Activated naive CD8-positive, alpha-beta T cell treated with anti-CD3 and anti-CD28 coated beads, Interleukin-2, amount 10 ng/mL, durations not matched to agents 7 days and 5 days (primary cell): Measurements from ENCODE around the gene MYRF. TPM values are rescaled to one million over a fixed set of nuclear protein-coding genes. Genes with fewer than 3 reads are reported as not detected.
A peak's percentile ranks its signal among the peaks of the same experiment; 100 is the strongest.

Experiments used
- ATAC-seq: fragments of 150-1000 bp; cut with Tn5 transposase; one replicate; pipeline ENCODE4 v1.10.0; 2021; ENCODE audit warnings: low read depth, moderate library complexity
- POLR2A ChIA-PET: fragments of 350-600 bp; sonication (Branson Sonifier 250); formaldehyde crosslinking; loops from one replicate; lab custom pipeline; 2021; ENCODE audit warnings: antibody characterized with exemption; lab: Charles Lee
- DNase-seq: peaks from one replicate; pipeline ENCODE4 v3.0.0; 2021
- H3K27ac Mint-ChIP-seq: one replicate; pipeline ENCODE4 v1.8.0; 2022; ENCODE audit warnings: mild to moderate bottlenecking, mixed read lengths
- H3K27me3 Mint-ChIP-seq: one replicate; pipeline ENCODE4 v1.8.0; 2022; ENCODE audit warnings: mild to moderate bottlenecking, moderate library complexity, mixed read lengths
- H3K36me3 Mint-ChIP-seq: one replicate; pipeline ENCODE4 v1.8.0; 2021; ENCODE audit warnings: mild to moderate bottlenecking, mixed read lengths
- H3K4me1 Mint-ChIP-seq: one replicate; pipeline ENCODE4 v1.8.0; 2021; ENCODE audit warnings: mixed read lengths
- H3K4me3 Mint-ChIP-seq: one replicate; pipeline ENCODE4 v1.8.0; 2022; ENCODE audit warnings: mild to moderate bottlenecking, moderate library complexity, mixed read lengths
- H3K9me3 Mint-ChIP-seq: one replicate; pipeline ENCODE4 v1.8.0; 2021; ENCODE audit warnings: mixed read lengths
- total RNA-seq, 2 experiments: library from RNA; stranded (reverse); gene quantifications; one replicate each; pipeline ENCODE4 v1.2.3, GENCODE V29; 2021

MYRF gene
- total RNA-seq, 2 experiments from 2014 or later, result 3.4 TPM

GRCh38 chr11:61774411-61774810 is 22.0 kb downstream of the MYRF start:
- ATAC-seq, result no peak
- DNase-seq, result no peak
- no peaks in the 10 kb centered on the region for H3K9me3 Mint-ChIP-seq
- H3K36me3 Mint-ChIP-seq, result no peaks in the 10 kb centered on the region
- H3K4me1 Mint-ChIP-seq, result peaks cover 12% of the 10 kb centered on the region
- H3K27ac Mint-ChIP-seq, result no peak overlapping the region
- POLR2A ChIA-PET, result no interaction called here
- no peaks in the 10 kb centered on the region for H3K27me3 Mint-ChIP-seq
- H3K4me3 Mint-ChIP-seq, result no peak overlapping the region

DNA sequence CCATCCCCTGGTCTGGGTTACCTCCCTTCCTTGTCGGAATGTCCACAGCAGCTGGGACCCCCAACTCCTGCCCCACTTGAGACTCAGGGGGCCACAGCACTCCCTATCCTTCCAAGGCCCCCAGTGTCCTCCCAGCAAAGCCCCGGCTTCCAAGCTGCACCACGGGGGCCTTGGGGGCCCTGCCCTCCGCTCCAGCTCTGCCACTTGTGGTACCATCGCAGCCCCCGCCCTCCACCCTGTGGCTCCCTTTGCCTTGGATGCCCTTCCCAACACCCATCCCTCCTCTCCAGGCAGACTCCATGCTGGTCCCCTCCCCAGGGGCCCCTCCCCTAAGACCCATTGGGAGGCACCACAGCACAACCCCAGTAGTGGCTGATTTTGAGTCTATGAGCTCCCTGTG is 22.7 kb downstream of the MYRF start:
- H3K27me3 Mint-ChIP-seq, result no peaks in the 10 kb centered on the region
- ATAC-seq (no peak), DNase-seq (no peak)
- H3K9me3 Mint-ChIP-seq, result no peaks in the 10 kb centered on the region
- peaks cover 12% of the 10 kb centered on the region for H3K4me1 Mint-ChIP-seq
- POLR2A ChIA-PET, result no interaction called here
- no peaks in the 10 kb centered on the region for H3K36me3 Mint-ChIP-seq
- no peak overlapping the region for H3K4me3 Mint-ChIP-seq
- H3K27ac Mint-ChIP-seq, result peak overlapping the region; percentile 71

- no peak overlapping the region for H3K4me3 Mint-ChIP-seq
- H3K4me1 Mint-ChIP-seq, result peaks cover 15% of the 10 kb centered on the region
- H3K27me3 Mint-ChIP-seq, result no peaks in the 10 kb centered on the region
- POLR2A ChIA-PET, result no interaction called here
- no peaks in the 10 kb centered on the region for H3K36me3 Mint-ChIP-seq
- no peak for DNase-seq
- H3K27ac Mint-ChIP-seq, result peak overlapping the region; percentile 71
- no peaks in the 10 kb centered on the region for H3K9me3 Mint-ChIP-seq
- no peak for ATAC-seq
Measured at GRCh38 chr11:61775606-61776554, 23.4 kb downstream of the MYRF start.

DNA sequence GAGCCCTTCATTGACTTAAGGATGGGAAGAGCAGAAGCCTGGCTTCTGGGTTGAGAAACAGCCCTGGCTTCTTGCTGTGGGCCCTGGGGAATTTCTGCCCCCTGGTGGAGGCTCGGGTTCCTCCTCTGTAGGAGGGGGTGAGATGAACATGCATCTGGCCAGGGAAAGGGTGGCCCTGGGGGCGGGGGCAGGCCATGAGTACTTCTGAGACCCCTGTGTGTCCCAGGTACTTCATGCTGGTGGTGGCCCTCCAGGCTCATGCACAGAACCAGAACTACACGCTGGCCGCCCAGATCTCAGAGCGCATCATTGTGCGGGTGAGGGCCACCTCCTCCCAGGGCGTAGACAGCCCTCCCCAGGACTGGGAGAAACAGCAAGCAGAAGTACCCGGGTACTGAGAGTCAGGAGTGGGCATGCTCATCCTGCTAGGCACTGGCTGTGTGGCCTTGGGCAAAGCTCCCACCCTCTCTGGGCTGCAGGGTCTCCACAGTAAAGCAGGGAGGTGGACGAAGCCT is 24.2 kb downstream of the MYRF start:
- Mint-ChIP-seq H3K9me3 (no peaks in the 10 kb centered on the region), H3K27me3 (no peaks in the 10 kb centered on the region), H3K4me1 (peaks cover 13% of the 10 kb centered on the region), H3K27ac (no peak overlapping the region), H3K36me3 (no peaks in the 10 kb centered on the region), H3K4me3 (no peak overlapping the region)
- POLR2A ChIA-PET, result no interaction called here
- ATAC-seq, result peak; percentile 64
- peak; percentile 77 for DNase-seq

DNA sequence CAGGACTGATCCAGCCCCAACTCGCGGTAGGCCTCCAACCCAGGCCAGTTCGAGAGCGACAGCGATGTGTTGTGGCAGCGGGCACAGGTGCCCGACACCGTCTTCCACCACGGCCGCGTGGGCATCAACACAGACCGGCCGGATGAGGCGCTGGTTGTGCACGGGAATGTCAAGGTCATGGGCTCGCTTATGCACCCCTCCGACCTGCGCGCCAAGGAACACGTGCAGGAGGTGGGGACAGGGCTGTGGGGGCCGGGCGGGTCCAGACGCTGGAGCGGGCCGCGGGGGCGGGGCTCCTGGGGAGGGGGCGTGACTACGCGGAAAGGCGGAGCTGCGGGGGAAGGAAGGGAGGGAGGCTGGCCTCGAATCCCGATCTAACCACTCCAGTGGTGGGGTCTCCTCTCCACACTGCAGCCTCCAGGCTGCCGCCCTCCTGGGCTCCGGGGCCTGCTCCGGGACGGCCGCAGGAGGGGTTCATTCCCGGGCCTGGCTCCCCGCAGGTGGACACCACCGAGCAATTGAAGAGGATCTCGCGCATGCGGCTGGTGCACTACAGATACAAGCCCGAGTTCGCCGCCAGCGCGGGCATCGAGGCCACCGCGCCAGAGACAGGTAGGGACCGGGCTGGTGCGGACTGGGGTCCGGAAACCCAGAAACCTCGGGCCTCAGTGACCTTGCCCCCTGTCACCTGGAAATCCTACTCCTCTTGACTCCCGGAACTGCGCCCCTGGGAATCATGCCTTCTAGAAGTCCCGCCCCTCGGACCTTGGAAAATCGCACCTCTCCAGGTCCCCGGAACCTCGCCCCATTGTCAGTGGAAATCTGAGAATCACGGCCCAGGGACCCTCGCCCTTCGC is 25.0 kb downstream of the MYRF start:
- no peaks in the 10 kb centered on the region for H3K9me3 Mint-ChIP-seq
- peak; percentile 49 for ATAC-seq
- no peaks in the 10 kb centered on the region for H3K27me3 Mint-ChIP-seq
- H3K27ac Mint-ChIP-seq, result no peak overlapping the region
- no peaks in the 10 kb centered on the region for H3K36me3 Mint-ChIP-seq
- H3K4me3 Mint-ChIP-seq, result peak overlapping the region; percentile 40
- POLR2A ChIA-PET, result no interaction called here
- H3K4me1 Mint-ChIP-seq, result peaks cover 13% of the 10 kb centered on the region
- DNase-seq, result peak; percentile 77

- POLR2A ChIA-PET, result no interaction called here
- Mint-ChIP-seq H3K4me1 (peaks cover 10% of the 10 kb centered on the region), H3K9me3 (no peaks in the 10 kb centered on the region), H3K36me3 (no peaks in the 10 kb centered on the region), H3K4me3 (peak overlapping the region; percentile 1), H3K27ac (no peak overlapping the region), H3K27me3 (no peaks in the 10 kb centered on the region)
- DNase-seq (no peak), ATAC-seq (no peak)
Measured at GRCh38 chr11:61778357-61778886, 26.0 kb downstream of the MYRF start.

DNA sequence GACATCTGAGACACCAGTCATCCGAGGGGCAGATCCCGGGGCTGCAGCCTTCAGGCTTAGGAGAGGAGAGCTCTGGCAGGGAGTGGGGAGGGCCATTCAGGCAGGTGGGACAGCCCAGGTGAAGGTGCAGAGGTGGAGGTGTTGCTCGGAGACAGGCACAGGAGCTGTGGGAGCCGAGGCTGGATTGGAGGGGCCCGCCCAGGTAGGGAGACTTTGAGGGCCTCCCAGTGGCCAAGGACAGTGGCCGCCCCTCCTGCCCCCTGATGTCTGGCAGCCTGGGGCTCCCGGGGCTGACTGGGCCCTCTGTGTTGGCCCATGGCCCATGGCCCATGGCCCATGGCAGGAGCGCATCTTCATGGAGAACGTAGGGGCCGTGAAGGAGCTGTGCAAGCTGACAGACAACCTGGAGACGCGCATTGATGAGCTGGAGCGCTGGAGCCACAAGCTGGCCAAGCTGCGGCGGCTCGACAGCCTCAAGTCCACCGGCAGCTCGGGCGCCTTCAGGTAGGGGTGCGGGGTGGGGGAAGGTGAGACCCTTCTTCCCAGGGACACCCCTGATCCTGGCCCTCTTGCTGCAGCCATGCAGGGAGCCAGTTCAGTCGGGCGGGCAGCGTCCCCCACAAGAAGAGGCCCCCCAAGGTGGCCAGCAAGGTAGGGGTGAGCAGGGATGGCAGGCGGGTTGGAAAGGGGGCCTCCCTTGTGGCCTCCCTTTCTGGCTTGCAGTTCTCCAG is 26.6 kb downstream of the MYRF start:
- POLR2A ChIA-PET, result interaction anchor here (1.3 kb wide), 1 partner anchor 36 kb away, joined by 3 read pairs; no protein-coding TSS in a partner anchor
- no peak overlapping the region for H3K4me3 Mint-ChIP-seq

DNA sequence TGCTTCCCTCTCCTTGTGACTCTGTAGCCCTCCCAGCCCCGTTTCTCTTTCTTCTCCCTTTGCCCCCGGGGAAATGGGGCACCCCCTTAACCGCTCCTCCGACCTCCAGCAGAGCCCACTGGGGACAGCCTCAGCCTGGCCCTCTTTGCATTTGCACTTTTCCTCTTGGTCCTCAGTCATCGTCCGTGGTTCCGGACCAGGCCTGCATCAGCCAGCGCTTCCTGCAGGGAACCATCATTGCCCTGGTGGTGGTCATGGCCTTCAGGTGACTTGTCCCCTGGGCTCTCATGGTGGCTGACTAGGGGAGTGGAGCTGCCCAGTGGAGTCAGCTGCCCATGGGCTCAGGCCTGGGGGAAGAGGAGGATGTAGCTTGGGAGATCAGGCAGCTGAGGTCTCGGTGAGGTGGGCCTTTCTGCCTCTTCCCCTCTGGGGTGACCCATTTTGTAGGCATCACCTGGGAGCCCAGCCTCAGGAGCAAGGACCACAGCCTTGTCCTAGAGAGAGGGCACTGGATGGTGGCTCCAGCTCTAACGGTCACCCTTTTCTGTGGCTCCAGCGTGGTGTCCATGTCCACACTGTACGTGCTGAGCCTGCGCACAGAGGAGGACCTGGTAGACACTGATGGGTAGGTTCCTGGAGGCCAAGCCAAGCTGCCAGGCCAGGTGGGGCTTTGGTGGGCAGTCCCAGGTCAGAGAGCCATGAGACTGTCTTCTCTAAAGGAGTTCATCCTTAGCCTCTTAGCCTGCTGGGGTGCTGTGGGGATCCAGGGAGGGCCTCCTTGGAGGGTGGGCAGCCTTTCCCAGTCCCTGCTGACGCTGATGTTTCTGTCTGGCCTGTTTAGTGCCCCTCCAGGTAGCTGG is 27.5 kb downstream of the MYRF start:
- H3K9me3 Mint-ChIP-seq, result no peaks in the 10 kb centered on the region
- H3K4me1 Mint-ChIP-seq, result peaks cover 10% of the 10 kb centered on the region
- no peaks in the 10 kb centered on the region for H3K27me3 Mint-ChIP-seq
- no peak for ATAC-seq
- peaks cover under 1% of the 10 kb centered on the region for H3K36me3 Mint-ChIP-seq
- no peak for DNase-seq
- POLR2A ChIA-PET, result interaction anchor here (1.3 kb wide), 1 partner anchor 35 kb away, joined by 3 read pairs; no protein-coding TSS in a partner anchor
- H3K27ac Mint-ChIP-seq, result peak overlapping the region; percentile 43
- no peak overlapping the region for H3K4me3 Mint-ChIP-seq

More for the DNA sequence above, 26.6 kb downstream of the MYRF start:
- Mint-ChIP-seq H3K27ac (no peak overlapping the region), H3K27me3 (no peaks in the 10 kb centered on the region), H3K9me3 (no peaks in the 10 kb centered on the region), H3K36me3 (no peaks in the 10 kb centered on the region), H3K4me1 (peaks cover 10% of the 10 kb centered on the region)
- DNase-seq (no peak), ATAC-seq (no peak)

- no peaks in the 10 kb centered on the region for H3K9me3 Mint-ChIP-seq
- H3K4me1 Mint-ChIP-seq, result peaks cover 8% of the 10 kb centered on the region
- peaks cover 2% of the 10 kb centered on the region for H3K36me3 Mint-ChIP-seq
- ATAC-seq (no peak), DNase-seq (no peak)
- peak overlapping the region; percentile 43 for H3K27ac Mint-ChIP-seq
- H3K27me3 Mint-ChIP-seq, result no peaks in the 10 kb centered on the region
- no peak overlapping the region for H3K4me3 Mint-ChIP-seq
- POLR2A ChIA-PET, result interaction anchor here (0.8 to 1.3 kb wide), 2 partner anchors 12 to 34 kb away, joined by 3 read pairs; partner anchors contain the start of gene FEN1
Measured at GRCh38 chr11:61780581-61781162, 28.2 kb downstream of the MYRF start.

DNA sequence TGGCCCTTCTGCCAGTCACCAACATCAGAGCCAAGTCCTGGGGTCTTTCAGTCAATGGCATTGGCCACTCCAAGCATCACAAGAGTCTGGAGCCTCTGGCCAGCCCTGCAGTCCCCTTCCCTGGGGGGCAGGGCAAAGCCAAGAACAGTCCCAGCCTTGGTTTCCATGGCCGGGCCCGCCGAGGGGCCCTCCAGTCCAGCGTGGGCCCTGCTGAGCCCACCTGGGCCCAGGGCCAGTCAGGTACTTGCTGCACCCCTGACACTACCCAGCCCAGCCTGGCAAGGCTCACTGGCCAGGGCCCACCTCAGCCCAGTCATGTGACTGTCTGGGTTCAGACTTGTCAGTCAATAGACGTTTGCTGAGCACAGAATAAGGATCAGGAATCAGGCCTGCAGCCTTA is 29.1 kb downstream of the MYRF start:
- Mint-ChIP-seq H3K4me1 (peaks cover 8% of the 10 kb centered on the region), H3K27me3 (no peaks in the 10 kb centered on the region), H3K4me3 (no peak overlapping the region), H3K27ac (no peak overlapping the region), H3K36me3 (peaks cover 2% of the 10 kb centered on the region), H3K9me3 (no peaks in the 10 kb centered on the region)
- no peak for DNase-seq
- POLR2A ChIA-PET, result interaction anchor here (1.2 kb wide), 1 partner anchor 10 kb away, joined by 4 read pairs; no protein-coding TSS in a partner anchor
- no peak for ATAC-seq

GRCh38 chr11:61782299-61782698 is 29.9 kb downstream of the MYRF start:
- ATAC-seq, result no peak
- Mint-ChIP-seq H3K27ac (no peak overlapping the region), H3K36me3 (peaks cover 2% of the 10 kb centered on the region), H3K4me3 (no peak overlapping the region), H3K27me3 (no peaks in the 10 kb centered on the region), H3K4me1 (peaks cover 5% of the 10 kb centered on the region), H3K9me3 (no peaks in the 10 kb centered on the region)
- POLR2A ChIA-PET, result interaction anchor here (1.2 to 1.3 kb wide), 2 partner anchors 9 to 10 kb away, joined by 4 to 10 read pairs; partner anchors contain the start of genes FEN1 and TMEM258
- no peak for DNase-seq
